ENCODE measurements around the gene SRMS.

- no peak for TF ChIP-seq RXRA (IDR thresholded peaks at IDR 0.05)
- no peak for TF ChIP-seq CTCF (IDR thresholded peaks at IDR 0.05; ENCODE audit: low read depth, low read length, missing input control)
- no peak for TF ChIP-seq ZBTB33 (IDR thresholded peaks at IDR 0.05)
- TF ChIP-seq GABPA (IDR thresholded peaks at IDR 0.05 in 1 of 2, conservative IDR thresholded peaks at IDR 0.05 in 1 of 2): no peak
- no peak for TF ChIP-seq MAX (IDR thresholded peaks at IDR 0.05)
- TF ChIP-seq YY1 (IDR thresholded peaks at IDR 0.05): no peak
- TF ChIP-seq HNF4A (conservative IDR thresholded peaks at IDR 0.05): no peak
- no peak for TF ChIP-seq JUND (IDR thresholded peaks at IDR 0.05)
- TF ChIP-seq SP1 (IDR thresholded peaks at IDR 0.05): no peak
These were observed 27.0 kb downstream of the SRMS start, which contains the start of gene PPDPF for GRCh38 chr20:63520504-63520933.

Measured in liver (tissue), 3 donors.